Subcutaneous adipose tissue (tissue), 4 donors: Measurements from ENCODE around the gene SLC22A7. TPM values are rescaled to one million over a fixed set of nuclear protein-coding genes. Genes with fewer than 3 reads are reported as not detected.

ENCODE experiments used
- total RNA-seq, 4 donors: library from RNA; depleted of rRNA; stranded (reverse); fragments of >200 nt; gene quantifications; one replicate each; pipeline ENCODE4 v1.1.0, GENCODE V29; 2016
- TF ChIP-seq, protein P1 (sequence below): fragments of 450-650 bp; IDR thresholded peaks from one replicate; pipeline ENCODE4 v1.5.1; 2016; ENCODE audit warnings: low read depth, mild to moderate bottlenecking, control low read depth, antibody characterized with exemption, moderate library complexity

SLC22A7 gene
- total RNA-seq, 4 donors from 2014 or later: not detected

DNA sequence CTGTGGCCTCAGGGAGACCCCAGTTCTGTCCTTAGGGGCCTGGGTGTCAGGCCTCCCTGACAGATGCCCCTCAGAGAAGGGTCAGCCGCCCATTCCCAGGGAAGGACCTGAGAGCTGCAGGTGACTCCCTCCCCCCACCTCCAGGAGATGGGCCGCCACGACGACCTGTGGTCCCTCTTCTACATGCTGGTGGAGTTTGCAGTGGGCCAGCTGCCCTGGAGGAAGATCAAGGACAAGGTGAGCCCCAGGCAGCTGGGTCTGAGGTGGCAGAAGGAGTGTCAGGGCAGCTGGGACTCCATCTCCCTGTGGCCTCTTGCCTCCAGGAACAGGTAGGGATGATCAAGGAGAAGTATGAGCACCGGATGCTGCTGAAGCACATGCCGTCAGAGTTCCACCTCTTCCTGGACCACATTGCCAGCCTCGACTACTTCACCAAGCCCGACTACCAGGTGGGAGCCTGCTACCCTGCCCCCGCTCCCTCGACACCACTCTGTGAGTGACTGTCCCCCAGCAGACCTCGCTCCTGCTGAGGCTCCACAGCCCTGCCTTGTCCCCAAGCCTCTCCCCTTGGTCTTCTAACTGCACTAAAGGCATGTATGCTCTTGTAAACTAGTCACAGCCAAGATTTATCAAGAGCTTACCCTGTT lies 42.5 kb upstream of the SLC22A7 start:
- TF ChIP-seq, protein P1, sequence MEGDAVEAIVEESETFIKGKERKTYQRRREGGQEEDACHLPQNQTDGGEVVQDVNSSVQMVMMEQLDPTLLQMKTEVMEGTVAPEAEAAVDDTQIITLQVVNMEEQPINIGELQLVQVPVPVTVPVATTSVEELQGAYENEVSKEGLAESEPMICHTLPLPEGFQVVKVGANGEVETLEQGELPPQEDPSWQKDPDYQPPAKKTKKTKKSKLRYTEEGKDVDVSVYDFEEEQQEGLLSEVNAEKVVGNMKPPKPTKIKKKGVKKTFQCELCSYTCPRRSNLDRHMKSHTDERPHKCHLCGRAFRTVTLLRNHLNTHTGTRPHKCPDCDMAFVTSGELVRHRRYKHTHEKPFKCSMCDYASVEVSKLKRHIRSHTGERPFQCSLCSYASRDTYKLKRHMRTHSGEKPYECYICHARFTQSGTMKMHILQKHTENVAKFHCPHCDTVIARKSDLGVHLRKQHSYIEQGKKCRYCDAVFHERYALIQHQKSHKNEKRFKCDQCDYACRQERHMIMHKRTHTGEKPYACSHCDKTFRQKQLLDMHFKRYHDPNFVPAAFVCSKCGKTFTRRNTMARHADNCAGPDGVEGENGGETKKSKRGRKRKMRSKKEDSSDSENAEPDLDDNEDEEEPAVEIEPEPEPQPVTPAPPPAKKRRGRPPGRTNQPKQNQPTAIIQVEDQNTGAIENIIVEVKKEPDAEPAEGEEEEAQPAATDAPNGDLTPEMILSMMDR: no peak

DNA sequence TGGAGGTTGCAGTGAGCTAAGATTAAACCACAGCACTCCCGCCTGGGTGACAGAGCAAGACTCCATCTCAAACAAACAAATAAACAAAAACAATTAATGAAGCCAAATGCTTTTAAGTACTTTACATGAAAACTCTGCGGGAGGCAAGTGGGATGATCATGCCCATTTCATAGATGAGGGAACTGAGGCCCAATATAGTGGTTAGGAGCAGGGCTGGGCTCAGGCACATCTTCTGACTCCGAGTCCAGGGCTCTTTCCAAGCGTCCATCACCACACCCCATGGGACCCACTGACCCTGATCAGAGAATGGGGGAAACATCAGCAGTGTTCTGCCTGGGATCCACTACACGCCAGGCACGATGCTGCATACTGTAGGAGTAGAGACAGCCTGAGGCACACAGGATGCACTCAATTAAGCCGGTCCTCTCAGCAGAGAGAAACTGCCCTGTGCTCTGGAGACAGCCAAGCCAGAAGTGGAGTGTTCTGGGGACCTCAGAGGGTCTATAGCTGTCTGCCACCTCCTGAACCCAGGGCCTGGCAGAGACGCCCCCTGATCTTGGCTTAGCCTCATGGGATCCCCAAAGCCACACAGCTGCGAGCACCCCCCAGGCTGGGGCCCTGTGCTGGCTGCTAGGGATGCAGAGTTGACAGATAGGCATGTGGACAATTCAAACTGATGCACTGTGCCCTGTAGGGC lies 41.2 kb upstream of the SLC22A7 start:
- TF ChIP-seq, protein P1: no peak

DNA sequence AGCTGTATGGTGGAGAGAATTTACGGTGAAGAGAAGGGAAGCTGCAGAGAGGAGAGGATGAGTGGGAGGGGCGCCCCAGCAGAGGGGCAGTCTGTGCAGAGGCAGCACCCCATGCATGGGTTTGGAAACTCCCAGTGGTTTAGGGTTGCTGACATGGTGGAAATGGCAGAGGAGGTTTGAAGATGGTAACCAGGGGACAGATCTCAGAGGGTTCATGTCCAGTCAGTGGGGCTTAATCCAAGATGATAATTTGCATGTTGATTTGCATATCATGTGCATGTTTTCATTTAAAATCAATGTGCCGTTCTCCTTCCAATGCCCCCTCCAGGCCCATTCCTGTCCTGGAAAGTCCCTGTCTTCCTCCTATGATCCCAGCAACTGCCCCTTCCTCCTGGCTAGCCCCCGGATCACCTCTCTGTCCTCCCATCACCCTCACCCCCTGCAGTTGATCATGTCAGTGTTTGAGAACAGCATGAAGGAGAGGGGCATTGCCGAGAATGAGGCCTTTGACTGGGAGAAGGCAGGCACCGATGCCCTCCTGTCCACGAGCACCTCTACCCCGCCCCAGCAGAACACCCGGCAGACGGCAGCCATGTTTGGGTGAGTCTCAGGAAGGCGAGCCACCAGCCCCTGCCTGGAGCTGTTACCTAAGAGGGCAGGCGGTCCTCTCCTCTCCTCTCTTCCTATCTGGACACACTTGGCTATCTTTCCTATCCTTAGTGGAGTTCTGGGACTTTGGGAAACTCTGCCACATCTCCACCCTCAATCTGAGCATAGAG lies 40.5 kb upstream of the SLC22A7 start:
- TF ChIP-seq, protein P1: no peak

DNA sequence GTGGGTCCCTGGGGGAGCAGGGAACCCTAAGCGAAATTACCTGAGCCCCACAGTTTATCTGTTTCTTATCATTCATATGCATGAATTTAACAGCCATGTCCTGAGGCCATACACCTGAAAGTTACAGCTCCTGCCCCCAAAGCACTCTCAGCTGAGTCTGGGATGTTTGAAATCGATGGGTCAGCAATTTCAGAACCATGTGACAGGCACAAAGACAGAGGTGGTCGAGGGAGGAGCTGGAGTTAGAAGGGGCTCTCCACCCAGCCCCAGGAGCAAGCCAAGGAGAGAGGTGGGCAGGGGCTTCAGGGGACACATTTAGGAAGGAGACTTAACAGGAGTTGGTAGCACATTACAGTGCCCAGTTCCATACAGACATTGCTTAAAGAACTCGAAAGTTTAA lies 39.9 kb upstream of the SLC22A7 start:
- TF ChIP-seq, protein P1: no peak

DNA sequence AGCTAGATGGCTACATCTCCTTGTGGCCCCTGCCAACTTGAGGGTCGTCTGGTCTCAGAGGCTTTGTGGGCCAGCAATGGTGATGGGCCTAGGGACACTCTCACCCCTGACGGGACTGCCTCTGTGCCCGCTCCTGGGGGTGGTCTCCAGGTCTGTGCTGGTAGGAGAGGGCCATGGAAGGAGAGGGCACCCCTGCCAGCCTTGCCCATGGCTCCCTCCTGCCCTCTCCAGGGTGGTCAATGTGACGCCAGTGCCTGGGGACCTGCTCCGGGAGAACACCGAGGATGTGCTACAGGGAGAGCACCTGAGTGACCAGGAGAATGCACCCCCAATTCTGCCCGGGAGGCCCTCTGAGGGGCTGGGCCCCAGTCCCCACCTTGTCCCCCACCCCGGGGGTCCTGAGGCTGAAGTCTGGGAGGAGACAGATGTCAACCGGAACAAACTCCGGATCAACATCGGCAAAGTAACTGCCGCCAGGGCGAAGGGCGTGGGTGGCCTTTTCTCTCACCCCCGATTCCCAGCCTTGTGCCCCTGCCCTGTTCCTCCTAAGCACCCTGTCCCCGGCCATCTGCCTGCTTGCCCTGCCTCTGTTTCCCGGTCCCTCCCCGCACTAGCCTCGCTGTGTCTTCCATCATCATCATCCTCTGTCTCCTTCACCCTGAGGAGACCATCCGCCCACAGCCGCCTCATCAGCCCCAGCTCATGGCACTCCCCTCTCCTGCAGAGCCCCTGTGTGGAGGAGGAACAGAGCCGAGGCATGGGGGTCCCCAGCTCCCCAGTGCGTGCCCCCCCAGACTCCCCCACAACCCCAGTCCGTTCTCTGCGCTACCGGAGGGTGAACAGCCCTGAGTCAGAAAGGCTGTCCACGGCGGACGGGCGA lies 39.0 kb upstream of the SLC22A7 start:
- TF ChIP-seq, protein P1: no peak

DNA sequence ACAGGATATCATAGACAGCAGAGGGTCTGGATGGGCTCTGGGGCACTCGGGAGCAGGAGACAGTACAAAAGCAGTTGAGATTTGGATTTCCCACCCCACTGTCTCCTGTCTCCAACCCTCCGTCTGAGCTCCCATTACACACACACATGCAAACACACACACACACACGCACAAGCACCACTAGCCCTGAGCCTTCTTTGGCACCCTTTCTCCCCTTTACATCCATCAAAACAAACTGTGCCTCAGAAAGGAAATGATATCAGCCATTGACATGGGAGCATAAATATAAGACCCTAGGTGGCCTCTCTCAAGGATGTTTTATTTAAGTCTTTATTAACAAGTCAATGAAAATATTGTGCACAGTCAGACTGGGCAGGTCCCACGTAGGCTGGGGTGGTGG lies 37.3 kb upstream of the SLC22A7 start:
- TF ChIP-seq, protein P1: no peak
